ENCODE results near the gene SRGN.
"Not testable (repeated sequence)": the region's sequence is repeated elsewhere in the genome, so short reads cannot be mapped to it uniquely, and the experiment has no call there.

SRGN gene, protein sequence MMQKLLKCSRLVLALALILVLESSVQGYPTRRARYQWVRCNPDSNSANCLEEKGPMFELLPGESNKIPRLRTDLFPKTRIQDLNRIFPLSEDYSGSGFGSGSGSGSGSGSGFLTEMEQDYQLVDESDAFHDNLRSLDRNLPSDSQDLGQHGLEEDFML

DNA sequence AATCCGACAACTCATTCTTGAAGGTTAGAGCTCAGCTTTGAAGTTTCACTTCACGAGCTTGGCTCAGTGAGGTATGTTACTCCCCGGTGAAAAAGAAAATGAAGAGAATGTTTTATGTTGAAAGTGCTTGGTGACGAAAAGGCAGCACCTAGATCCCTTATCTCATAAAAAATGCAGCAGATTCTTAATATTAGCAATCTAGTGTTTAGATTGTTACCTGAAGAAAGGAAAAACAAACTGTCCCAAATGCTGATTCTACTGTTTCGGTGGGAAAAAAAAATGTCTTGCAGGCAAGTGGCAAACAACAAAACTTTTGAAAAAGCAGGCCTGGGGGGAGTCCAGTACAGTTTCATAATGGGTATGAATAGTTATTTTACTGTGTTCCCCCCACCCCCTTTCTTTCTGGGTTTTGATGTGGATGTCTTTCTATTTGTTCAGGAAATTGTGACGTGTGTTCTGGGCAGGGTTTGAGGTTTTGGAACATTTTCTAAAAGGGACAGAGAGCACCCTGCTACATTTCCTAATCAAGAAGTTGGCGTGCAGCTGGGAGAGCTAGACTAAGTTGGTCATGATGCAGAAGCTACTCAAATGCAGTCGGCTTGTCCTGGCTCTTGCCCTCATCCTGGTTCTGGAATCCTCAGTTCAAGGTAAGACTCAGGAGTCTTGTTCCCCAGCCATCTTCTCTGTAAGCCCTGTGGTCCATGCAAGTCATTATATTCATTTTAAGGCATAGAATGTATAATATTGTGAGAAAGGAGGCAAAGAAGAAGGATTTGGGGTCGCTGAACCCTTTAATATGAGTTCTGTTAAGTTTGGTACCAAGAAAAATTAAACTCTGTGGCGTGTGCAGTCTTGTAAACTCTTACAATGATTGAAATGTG lies at the start of gene SRGN:
TSS of gene SRGN (plus strand) at position 514 of the 881 bp plus-strand sequence. CDS start at position 569, 55 bp downstream.
- DNase-seq, result no peak

DNA sequence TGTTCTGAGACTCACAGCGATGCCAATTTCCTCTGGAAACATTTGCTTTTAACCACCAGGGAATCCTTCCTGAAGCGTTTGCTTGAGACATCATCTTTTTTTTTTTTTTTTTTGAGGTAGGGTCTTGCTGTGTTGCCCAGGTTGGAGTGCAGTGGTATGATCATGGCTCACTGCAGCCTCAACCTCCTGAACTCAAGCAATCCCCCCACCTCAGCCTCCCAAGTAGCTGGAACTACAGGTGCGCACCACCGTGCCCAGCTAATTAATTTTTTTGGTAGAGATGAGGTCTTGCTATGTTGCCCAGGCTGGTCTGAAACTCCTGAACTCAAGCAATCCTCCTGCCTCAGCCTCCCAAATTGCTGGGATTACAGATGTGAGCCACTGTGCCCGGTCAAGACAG lies 47.0 kb upstream of the SRGN start:
- DNase-seq, result not testable (repeated sequence)

DNA sequence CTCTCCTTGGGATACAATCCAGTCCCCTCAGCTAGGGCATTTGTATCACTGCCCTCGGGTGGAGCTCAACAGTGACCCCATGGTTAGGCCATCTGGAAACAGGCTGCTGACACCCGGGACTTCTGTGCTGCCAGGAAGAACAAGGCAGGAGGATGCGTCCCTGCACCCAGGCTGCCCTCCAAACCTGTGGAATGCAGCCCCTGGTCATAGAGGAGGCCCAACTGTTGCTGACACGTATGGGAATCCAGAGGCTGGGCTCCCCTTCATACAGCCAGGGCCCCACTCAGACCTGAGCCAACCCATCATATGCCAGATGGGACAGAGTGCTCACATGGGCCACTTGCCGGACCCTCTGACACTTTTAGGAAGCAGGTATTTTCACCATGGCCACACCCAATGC lies 45.5 kb upstream of the SRGN start:
- no peak for DNase-seq

DNA sequence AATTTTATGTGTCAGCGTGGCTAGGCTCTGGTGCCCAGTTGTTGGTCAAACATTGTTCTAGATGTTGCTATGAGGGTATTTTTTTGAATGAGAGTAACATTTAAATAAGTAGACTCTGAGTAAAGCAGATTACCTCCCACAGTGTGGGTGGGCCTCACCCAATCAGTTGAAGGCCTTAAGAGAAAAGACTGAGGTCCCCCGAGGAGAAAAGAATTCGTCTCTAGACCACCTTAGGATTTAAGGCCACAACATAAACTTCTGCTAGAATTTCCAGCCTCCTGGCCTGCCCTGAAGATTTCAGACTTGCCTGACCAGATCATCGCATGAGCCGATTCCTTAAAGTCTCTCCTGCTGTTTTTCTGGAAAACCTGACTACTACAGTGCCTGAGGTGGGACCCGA lies 45.1 kb upstream of the SRGN start:
- no peak for DNase-seq

DNA sequence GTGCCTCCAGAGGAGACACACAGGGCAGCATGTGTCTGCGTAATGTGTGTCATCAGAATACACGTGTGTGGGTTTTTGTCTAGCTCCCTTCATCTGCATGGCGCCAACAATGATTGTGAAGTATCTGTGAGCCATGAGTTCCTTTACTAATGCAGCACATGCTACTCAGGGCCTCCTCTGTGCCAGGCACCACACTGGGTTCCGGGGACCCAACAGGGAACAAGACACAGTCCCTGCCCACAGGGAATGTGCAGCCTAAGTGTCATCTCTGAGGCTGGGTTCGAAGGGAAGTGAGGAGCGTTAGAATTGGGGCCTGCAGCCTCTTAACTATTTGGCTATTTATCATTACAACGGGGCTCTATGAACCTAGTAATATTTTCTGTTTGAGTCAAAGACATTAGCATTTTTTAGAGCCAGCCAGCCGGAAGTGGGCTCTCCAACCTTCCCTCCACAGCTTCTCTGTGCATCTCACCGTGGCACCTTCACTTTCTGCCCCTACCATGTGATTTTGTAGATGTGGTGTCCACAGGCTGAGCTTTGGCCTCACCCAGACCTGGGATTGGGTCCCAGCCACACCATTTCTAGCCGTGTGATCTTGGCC lies 43.9 kb upstream of the SRGN start:
- DNase-seq, result no peak

DNA sequence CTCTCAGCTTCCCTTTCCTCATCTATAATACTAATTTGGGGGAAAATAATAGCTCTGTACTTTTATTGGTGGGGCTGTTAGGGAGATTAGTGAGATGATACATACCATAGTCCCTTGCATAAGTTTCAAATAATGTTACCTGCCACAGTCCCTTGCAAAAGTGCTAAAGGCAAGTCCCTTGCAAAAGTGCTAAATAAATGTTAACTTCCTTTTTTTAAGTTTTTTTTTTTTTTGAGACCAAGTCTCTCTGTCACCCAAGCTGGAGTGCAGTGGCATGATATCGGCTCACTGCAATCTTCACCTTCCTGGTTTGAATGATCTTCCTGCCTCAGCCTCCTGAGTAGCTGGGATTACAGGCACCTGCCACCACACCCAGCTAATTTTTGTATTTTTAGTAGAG lies 43.4 kb upstream of the SRGN start:
- DNase-seq, result no peak

DNA sequence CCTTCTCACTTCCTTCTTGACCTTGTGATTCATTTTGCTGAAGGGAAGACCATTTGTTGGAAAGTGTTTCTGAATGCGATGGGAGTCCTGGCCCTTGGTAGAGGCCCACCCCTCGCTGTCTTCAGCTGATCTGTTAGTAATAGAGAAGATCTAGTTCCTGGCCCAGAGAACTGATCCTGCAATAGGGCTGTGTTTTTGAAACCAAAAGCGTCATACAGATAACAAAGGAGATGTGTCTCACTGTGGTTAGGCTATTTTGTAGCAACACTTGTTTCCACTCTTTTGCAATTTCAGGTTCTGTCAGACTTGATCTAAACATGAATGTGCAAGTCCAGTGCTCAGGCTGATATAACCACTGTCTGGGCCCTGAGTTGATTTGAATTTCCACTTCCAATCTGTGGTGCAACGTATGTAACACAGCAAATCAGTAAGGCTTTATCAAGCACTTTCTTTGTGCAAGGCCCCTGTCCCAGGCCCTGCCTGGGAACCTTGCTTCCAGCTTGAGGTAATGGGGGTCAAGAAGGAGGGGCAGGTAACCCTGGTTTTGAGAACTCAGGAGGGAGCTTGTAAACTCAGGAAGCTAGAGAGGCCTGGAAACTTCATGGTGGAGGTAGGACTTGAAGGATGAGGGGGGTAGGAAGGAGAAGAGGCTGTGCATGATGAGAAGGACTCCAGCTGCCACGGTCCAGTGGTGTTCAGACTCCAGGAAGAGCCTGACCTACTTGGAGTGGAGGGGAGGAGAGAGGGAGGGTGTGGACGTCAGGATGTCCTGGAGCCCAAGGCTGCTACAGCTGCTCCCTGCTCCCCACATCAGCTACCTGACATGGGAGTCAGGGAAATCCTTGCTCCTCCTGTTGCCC lies 42.2 kb upstream of the SRGN start:
- no peak for DNase-seq

DNA sequence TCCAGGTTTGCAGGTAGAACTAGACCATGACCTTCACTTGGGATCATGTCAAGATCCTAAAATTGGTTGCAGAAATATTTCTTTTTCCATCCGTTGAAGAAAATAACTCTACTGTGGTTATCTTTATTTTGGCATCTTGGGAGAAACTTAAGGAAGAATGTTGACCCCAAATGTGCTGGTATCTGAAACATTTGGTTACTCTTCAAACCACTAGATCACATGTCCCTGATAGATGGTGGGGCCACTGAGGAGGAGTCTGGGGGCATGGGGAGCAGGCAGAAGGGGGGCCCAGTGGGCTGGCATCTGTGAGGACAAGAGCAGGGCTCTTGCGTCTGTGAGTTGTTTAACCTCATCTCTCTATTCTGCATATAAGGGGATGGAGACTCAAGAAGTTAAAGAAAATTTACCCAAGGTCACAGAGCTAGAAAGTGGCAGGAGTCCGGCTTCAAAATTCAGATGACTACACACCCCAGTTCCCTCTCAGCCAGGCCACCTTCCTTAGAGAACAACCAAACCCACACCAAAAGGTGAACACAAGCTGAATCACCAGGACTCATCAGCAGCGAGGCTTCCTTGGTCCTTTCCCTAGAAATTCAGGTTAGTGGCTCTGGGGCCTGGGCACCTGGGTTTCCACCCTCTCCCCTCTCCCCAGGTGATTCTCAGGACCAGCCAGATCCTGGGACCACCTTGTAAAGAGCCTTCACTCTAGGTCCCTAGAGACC lies 40.6 kb upstream of the SRGN start:
- DNase-seq, result no peak

DNA sequence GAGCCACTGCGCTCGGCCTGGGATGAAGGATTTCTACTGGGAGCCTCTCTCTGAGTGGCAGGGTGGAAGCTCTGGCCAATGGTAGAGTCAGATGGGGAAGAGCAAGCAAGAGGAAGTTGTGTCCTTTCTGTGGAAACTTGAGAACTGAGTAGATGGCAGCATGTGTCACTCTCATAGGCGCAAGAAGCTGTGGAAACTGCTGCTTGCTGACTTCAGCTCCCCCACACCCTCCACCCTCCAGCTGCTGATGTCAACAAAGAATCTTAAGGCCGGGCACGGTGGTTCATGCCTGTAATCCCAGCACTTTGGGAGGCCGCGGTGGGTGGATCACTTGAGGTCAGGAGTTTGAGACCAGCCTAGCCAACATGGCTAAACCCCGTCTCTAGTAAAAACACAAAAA lies 39.8 kb upstream of the SRGN start:
- no peak for DNase-seq

DNA sequence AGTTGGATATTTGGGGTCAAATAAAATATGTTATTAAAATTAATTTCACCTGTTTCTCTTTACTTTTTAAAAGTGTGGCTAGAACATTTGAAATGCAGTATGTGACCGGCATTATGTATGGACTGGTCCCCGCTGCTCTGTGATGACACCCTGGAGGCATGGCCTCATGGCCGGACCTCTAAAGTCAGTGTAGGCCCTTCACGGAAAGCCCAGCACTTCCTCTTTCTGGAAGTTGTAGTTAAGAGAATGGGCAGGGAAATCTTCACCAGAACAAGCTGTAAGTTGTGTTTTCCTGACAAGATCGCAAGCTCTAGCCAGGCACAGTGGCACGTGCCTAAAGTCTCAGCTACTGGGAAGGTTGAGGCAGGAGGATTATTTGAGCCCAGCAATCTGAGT lies 38.3 kb upstream of the SRGN start:
- no peak for DNase-seq

DNA sequence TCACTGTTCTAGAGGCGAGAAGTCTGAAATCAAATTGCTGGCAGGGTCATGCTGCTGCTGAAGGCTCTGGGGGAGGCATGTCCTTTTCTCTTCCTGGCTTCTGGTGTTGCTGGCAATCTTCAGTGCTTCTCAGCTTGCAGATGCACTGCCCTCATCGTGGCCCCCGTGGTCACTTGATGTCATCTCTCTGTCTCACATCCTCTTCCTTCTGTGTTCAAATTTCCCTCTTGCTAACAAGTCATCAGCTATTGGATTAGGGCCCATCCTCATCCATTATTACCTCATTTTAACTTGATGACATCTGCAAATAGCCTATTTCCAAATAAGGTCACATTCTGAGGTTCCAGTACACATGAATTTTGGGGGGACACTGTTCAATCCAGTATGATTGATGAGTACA lies 36.6 kb upstream of the SRGN start:
- DNase-seq, result no peak

DNA sequence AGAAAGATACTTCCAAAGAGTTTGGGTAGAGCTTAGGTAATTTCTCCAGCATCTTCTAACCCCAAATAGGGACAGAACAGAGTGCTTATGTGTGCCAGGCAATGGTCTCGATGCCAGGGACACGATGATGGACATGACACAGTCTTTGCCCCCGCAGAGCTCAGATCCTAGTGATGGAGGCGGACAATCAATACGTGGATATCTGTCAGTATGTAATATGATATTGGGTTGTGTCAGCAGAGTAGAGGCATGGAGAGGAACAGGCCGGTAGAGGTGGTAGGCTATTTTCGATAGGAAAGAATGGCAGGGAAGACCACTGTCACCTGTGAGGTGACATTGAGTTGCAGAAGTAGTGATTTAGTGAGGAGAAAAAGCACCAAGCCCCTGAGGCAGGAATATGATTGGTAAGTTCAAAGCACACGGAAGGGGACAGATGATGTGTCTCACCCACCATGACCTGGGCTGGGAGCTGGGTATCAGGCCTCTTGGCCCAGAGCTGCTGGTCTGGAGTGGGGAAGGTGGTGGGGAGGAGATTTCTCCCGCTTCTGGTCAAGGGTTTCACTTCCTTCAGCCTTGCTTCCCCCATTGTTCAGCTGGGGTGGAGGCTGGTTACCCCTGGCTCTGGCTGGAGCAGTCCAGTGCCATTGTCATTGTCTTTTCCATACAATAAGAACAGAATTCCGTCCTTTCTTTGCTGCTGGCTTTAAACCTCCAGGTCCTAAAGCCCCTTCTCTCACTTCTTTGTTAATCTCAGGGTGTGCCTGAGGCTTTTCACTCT lies 36.0 kb upstream of the SRGN start:
- no peak for DNase-seq

DNA sequence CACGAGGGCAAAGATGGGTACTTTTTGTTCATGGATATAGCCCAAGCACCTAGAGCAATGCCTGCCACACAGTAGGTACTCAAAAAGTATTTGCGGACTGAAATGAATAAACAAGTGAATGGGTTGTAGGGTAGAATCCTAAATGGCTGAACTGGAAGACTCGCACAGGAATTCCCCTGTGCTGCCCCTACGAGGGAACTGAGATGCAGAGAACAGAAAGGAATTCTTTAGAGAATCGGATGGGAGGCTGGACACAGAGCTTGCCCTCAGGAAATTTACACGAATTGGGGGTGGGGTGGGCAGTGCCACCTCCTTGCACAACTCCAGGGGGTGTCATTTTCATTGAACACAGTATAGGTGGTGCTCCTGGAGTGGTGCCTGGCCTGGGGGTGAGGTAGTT lies 35.2 kb upstream of the SRGN start:
- DNase-seq, result no peak

DNA sequence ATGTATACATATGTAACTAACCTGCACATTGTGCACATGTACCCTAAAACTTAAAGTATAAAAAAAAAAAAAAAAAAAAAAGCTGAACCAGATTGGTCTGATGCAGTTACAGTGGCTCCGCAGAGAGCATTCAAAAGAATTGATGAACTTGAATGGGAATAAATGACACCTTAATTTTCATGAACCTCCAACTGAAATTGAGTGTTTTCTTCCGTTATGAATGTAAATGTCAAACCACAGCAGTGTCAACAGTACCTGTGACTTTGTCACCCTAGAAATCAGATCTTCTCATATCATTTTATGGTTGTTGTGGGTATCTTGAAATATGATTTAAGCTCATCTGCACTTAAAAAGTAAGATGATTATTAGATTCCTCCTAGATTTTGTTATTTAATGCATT lies 32.7 kb upstream of the SRGN start:
- no peak for DNase-seq

DNA sequence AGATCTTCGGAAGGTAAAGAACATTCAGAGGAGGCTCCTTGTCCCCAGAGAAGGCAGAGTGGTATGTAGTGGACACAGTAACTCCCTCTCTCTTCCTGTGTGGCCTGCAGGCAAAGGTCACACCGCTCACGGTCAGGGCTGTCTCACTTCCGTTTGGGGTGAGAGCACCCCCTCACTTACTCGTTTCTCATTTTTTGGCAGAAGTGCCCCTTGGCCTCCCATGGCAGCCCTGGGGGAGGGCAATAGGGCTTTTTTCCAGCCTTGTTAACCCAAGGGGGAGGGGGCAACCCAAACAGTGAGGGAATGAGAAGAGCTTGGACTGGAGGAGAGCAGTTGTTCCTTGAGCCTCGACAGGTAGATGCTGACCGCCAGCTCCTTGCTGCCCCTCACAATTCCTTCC lies 31.8 kb upstream of the SRGN start:
- no peak for DNase-seq

DNA sequence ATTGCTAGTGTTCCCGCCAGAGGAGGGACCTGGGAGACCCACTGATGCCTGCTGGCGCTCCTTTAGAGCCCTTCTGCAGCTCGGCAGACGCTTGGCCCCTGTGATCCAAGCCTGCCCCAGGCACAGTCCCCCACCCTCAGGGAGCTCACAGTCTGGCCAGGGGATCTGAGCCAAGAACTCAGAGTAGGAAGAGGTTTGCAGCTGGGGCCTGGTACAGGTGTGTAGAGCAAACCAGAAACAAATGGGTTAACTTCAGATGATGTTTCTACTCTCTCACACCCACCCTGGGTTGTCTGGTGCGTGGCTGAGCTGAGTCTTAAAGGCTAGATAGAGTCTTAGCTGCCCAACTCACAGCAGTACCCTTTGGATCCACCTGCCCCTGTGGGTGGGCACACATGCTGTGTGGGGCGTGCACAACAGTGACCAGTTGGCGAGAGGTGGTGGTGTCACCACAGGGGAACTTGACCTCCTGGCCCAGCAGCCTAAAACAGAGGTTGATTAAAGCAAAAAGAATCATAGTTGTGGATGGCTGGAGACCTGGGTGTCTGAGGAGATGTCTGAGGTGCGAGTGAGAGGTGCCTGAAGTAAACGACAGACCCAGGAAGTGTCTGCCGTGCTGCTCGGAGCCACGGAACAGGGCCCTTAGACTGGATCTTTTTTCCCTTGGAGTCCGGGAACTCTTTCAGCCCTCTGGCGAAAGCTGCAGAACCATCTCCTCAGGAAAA lies 31.2 kb upstream of the SRGN start:
- no peak for DNase-seq

DNA sequence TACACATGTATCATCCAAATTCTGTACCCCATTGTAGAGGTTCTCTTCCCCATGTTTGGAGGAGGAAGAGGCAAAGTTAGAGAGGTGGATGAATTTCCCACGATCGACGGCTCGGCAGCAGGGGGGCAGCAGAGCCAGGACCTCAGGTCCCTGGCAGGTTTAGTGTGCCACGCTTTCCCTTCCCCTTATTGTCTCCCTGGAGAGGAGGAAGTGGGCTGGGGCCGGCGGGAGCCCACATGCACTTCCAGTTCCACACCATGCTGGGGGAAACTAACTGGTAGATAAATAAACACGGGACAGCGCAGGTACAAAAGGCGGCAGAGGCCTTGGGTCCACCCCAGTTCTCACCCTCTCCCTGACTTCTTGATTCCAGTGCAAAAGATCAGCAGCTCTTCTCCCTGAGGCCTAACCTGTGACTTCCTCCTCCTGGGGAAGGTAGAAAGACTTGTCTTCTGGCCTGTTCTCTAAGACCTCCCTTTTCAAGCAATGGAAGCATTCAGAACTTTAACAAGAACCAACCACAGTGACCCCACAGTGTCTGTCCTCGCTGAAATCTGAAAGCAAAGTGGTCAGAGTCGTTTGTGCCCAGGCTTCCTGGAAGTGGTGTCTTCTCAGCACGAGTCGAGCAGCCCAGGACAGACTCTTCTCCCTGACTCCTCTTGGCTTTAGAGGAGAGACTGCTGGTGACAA lies 30.5 kb upstream of the SRGN start:
- DNase-seq, result no peak

DNA sequence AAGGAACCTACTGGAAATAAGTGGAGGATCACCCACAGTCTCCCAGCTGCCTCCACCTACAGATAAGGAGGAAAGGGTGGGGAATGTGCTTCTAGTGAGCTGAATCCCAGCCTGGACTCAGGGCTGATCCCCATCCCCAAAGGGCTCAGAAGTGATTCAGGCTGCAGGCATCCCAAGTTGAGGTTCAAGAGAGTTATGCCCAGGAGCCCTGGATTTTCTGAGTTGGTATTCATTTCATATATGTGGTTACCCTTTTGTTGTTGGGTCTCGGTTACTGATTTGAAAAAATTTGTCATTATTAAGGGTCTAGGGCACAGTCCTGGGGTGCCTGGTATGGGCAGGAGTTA lies 30.0 kb upstream of the SRGN start:
- DNase-seq, result no peak

DNA sequence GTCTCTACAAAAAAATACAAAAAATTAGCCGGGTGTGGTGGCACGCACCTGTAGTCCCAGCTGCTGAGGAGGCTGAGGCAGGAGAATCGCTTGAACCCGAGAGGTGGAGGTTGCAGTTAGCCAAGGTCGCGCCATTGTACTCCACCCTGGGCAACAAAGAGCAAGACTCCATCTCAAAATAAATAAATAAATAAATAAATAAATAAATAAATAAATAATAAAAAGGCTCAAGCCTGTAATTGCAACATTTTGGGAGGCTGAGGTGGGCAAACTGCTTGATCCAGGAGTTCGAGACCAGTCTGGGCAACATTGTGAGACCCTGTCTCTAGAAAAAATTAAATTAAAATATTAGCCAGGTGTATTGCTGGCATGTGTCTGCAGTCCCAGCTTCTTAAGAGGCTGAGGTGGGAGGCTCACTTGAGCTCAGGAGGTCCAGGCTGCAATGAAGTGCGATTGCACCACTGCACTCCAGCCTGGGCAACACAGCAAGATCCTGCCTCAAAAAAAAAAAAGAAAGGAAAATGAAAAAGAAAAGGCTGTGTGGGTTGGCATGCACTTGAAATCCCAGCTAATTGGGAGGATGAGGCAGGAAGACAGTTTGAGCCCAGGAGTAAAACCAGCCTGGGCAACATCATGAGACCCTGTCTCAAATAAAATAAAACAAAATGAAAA lies 27.6 kb upstream of the SRGN start:
- DNase-seq, result no peak

Measured in NCI-H2171 (cell line).